Right lobe of liver (tissue), 4 donors: ENCODE results near the gene NFIB.

Experiments used
- POLR2A ChIP-seq: fragments of 450-650 bp; IDR thresholded peaks from one replicate; pipeline ENCODE4 v1.6.1; 2017; ENCODE audit warnings: antibody characterized with exemption, mild to moderate bottlenecking
- TF ChIP-seq, protein P1 (sequence below), 4 donors: fragments of 200-600 bp in 3 of 4; fragments of 450-650 bp in 1 of 4; IDR thresholded peaks; one replicate each; pipeline versions ENCODE4 v1.5.1 to v1.8.0; 2016 to 2022; ENCODE audit warnings: antibody characterized with exemption in 4 of 4, mild to moderate bottlenecking in 2 of 4
- donor health status: DM: no; HTN: no; CAD: no.
- donor health status: DM: no; HTN: no; CAD: no.
- donor health status: DM: no; HTN: yes; CAD: no.

DNA sequence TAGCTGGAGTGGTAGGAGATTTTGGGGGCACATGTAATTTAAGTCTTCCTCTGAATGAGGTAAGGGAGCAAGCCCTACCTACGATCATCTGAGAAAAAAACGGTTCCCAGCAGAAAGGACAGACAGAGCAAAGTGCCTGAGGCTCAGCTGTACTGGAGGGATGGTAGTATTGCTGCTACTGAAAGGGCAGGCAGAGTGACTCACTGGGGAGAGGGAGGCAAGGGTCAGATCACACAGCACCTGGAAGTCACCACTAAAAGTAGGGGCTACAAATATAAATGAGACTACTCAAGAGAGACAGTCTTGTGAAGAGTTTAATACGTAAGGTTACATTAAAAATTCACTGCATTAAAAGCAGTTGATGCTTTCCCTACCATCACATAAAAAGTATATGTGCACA, 75.9 kb downstream of the NFIB start:
- TF ChIP-seq, protein P1, sequence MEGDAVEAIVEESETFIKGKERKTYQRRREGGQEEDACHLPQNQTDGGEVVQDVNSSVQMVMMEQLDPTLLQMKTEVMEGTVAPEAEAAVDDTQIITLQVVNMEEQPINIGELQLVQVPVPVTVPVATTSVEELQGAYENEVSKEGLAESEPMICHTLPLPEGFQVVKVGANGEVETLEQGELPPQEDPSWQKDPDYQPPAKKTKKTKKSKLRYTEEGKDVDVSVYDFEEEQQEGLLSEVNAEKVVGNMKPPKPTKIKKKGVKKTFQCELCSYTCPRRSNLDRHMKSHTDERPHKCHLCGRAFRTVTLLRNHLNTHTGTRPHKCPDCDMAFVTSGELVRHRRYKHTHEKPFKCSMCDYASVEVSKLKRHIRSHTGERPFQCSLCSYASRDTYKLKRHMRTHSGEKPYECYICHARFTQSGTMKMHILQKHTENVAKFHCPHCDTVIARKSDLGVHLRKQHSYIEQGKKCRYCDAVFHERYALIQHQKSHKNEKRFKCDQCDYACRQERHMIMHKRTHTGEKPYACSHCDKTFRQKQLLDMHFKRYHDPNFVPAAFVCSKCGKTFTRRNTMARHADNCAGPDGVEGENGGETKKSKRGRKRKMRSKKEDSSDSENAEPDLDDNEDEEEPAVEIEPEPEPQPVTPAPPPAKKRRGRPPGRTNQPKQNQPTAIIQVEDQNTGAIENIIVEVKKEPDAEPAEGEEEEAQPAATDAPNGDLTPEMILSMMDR (IDR thresholded peaks at IDR 0.05) = no peak
- TF ChIP-seq POLR2A = no peak
